ENCODE data around the gene MB.

Gene MB

GRCh38 chr22:35612903-35613302, 4.2 kb downstream of the MB start:
- no peak for DNase-seq

- DNase-seq: no peak
These were observed 5.1 kb downstream of the MB start for GRCh38 chr22:35611891-35612576.

- DNase-seq: no peak
These were observed 5.8 kb downstream of the MB start for GRCh38 chr22:35611200-35611890.

- no peak for DNase-seq
These were observed 6.4 kb downstream of the MB start for GRCh38 chr22:35610741-35611140.

- no peak for DNase-seq
These were observed 7.4 kb downstream of the MB start for GRCh38 chr22:35609761-35610160.

- DNase-seq: no peak
These were observed 7.9 kb downstream of the MB start for GRCh38 chr22:35609261-35609660.

- DNase-seq: no peak
These were observed 9.0 kb downstream of the MB start for GRCh38 chr22:35608088-35608487.

GRCh38 chr22:35606916-35607315, 10.2 kb downstream of the MB start:
- DNase-seq: no peak

GRCh38 chr22:35605851-35606481, 11.2 kb downstream of the MB start:
- DNase-seq: no peak

- no peak for DNase-seq
These were observed 11.8 kb downstream of the MB start for GRCh38 chr22:35605369-35605680.

GRCh38 chr22:35604621-35605368, 12.3 kb downstream of the MB start:
- peak; percentile 13 for DNase-seq

GRCh38 chr22:35601743-35602615, 15.2 kb downstream of the MB start:
- DNase-seq: no peak

GRCh38 chr22:35601013-35601580, 16.0 kb downstream of the MB start:
- no peak for DNase-seq

GRCh38 chr22:35600476-35600875, 16.7 kb downstream of the MB start:
- DNase-seq: no peak

GRCh38 chr22:35599364-35599763, 17.8 kb downstream of the MB start:
- no peak for DNase-seq

GRCh38 chr22:35598396-35598710, 18.8 kb downstream of the MB start:
- DNase-seq: no peak

GRCh38 chr22:35597692-35598395, 19.3 kb downstream of the MB start:
- DNase-seq: no peak

GRCh38 chr22:35596821-35597220, 20.3 kb downstream of the MB start:
- DNase-seq: no peak

GRCh38 chr22:35594686-35595085, 22.4 kb downstream of the MB start:
- no peak for DNase-seq

GRCh38 chr22:35593891-35594470, 23.1 kb downstream of the MB start:
- no peak for DNase-seq
